Right lobe of liver (tissue), 6 donors: ENCODE results near the gene RPRD2. TPM values are rescaled to one million over a fixed set of nuclear protein-coding genes. Genes with fewer than 3 reads are reported as not detected.

Experiments used
- ATAC-seq, 4 donors: fragments of 200-7000 bp; cut with Tn5 transposase; one replicate each; pipeline ENCODE4 v1.9.1; 2020; ENCODE audit warnings: mild to moderate bottlenecking in 4 of 4, moderate library complexity in 4 of 4
- DNase-seq, 3 donors: peaks; one replicate each; pipeline ENCODE4 v3.0.0-alpha.2; 2020
- H3K27ac ChIP-seq, 3 donors: fragments of 200-600 bp; one replicate each; pipeline ENCODE4 v1.8.0; 2022
- H3K27me3 ChIP-seq, 2 donors: fragments of 200-600 bp; one replicate each; pipeline ENCODE4 v1.8.0; 2022
- H3K36me3 ChIP-seq, 4 donors: fragments of 200-600 bp; sonication (generic) in 1 of 4; one replicate each; pipeline versions ENCODE4 v1.5.1 to v1.8.0; 2017 to 2022; ENCODE audit warnings: control low read depth in 1 of 4
- H3K4me1 ChIP-seq, 4 donors: fragments of 200-600 bp; sonication (generic) in 1 of 4; one replicate each; pipeline versions ENCODE4 v1.5.1 to v1.8.0; 2017 to 2022; ENCODE audit warnings: control low read depth in 1 of 4
- H3K4me3 ChIP-seq, 3 donors: fragments of 200-600 bp; one replicate each; pipeline ENCODE4 v1.8.0; 2022
- H3K9me3 ChIP-seq, 4 donors: fragments of 200-600 bp; sonication (generic) in 1 of 4; one replicate each; pipeline versions ENCODE4 v1.5.1 to v1.8.0; 2017 to 2022; ENCODE audit warnings: control low read depth in 1 of 4
- POLR2A ChIP-seq: fragments of 450-650 bp; IDR thresholded peaks from one replicate; pipeline ENCODE4 v1.6.1; 2017; ENCODE audit warnings: antibody characterized with exemption, mild to moderate bottlenecking
- WGBS: methylation state at CpG from one replicate; pipeline ENCODE4 v1.1.6; 2018; ENCODE audit warnings: low coverage, low lambda C conversion rate; ENCODE audit not compliant: insufficient coverage; ENCODE audit errors: missing lambda C conversion rate; 5-methylcytosine and 5-hydroxymethylcytosine counted together
- intact Hi-C, 2 donors: fragments of 100-400 bp; cut with DNase I; formaldehyde crosslinking; loops; one replicate each; pipeline versions ENCODE4 v1.11.2 to v1.14.1; 2022
- total RNA-seq, 6 experiments: library from RNA; depleted of rRNA in 2 of 6; stranded (reverse); fragments of >200 nt in 2 of 6; fragmentation: NEBNext Ultra II Directional in 3 of 6; extraction: Animal tissue kit (Norgen Biotek cat#: 25700) in 3 of 6; gene quantifications; one replicate each; pipeline versions ENCODE4 v1.1.0 to v1.2.4, GENCODE V29; 2016 to 2023
- TF ChIP-seq, protein P1 (sequence below), 4 donors: fragments of 200-600 bp in 3 of 4; fragments of 450-650 bp in 1 of 4; IDR thresholded peaks; one replicate each; pipeline versions ENCODE4 v1.5.1 to v1.8.0; 2016 to 2022; ENCODE audit warnings: antibody characterized with exemption in 4 of 4, mild to moderate bottlenecking in 2 of 4
- donor health status: DM: no; HTN: yes; CAD: no.
- donor health status: DM: no; HTN: no; CAD: no.
- donor health status: DM: no; HTN: no; CAD: no.
- donor health status: DM: no; HTN: yes; CAD: no.
- donor health status: DM: no; HTN: yes; CAD: no.

Gene RPRD2
- total RNA-seq, 6 experiments from 2014 or later = 8.9 to 17.5 (median 11.0) TPM

DNA sequence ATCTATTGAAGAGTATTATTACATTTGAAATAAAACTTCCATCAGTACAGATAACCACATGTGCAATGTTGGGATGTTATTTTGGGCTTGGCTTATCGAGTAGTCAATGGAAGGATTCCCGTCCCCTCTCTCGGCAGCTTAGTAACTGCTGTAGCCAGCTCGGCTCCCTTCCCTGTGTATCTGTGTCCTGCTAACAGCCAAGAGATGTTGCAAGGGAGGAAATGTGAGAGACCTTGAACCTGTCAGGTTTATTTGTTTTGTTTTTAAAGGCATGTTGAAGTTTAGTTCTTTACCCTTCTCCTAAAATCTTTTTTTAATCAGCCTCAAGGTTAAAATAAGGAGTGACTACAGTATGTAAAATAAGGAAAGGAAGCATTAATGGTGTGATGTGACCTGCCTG lies 109.7 kb downstream of the RPRD2 start:
- ATAC-seq (peak; percentile 86 to 93 (median 92)), DNase-seq (peak; percentile 67 to 85 (median 80))
- intact Hi-C loops = no loop called here
- no peaks in the 10 kb centered on the region for H3K9me3 ChIP-seq
- peak overlapping the region in 2 of 3 donors; percentile 58 to 63 for H3K27ac ChIP-seq
- 4% methylated on average over 4 of the region's 4 CpGs for WGBS
- H3K4me1 ChIP-seq = peaks cover 0 to 89% (median 30%) of the 10 kb centered on the region in 4 donors
- H3K27me3 ChIP-seq = no peaks in the 10 kb centered on the region
- H3K36me3 ChIP-seq = peaks cover 0 to 20% (median 8%) of the 10 kb centered on the region in 4 donors
- H3K4me3 ChIP-seq = no peak overlapping the region
- TF ChIP-seq, protein P1, sequence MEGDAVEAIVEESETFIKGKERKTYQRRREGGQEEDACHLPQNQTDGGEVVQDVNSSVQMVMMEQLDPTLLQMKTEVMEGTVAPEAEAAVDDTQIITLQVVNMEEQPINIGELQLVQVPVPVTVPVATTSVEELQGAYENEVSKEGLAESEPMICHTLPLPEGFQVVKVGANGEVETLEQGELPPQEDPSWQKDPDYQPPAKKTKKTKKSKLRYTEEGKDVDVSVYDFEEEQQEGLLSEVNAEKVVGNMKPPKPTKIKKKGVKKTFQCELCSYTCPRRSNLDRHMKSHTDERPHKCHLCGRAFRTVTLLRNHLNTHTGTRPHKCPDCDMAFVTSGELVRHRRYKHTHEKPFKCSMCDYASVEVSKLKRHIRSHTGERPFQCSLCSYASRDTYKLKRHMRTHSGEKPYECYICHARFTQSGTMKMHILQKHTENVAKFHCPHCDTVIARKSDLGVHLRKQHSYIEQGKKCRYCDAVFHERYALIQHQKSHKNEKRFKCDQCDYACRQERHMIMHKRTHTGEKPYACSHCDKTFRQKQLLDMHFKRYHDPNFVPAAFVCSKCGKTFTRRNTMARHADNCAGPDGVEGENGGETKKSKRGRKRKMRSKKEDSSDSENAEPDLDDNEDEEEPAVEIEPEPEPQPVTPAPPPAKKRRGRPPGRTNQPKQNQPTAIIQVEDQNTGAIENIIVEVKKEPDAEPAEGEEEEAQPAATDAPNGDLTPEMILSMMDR (IDR thresholded peaks at IDR 0.05) = no peak
- no peak for TF ChIP-seq POLR2A

DNA sequence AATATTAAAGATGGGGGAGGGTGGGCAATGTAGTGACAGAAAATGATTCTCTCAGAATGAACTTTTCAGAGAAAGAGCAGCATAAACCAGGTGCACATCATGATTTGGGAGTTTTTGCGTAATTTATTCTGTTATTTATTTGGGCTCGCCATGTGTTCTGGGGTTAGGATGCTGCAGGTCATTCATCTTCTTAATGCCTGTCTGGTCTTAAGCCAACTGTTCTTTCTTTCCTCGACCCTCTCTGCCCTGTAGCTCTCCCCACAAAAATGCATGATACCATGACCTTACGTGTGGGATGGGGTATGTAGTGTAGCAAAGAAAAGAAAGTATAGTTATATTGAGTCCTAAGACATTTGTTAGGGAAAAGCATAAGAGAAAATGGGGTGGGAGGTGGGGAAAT lies 110.9 kb downstream of the RPRD2 start:
- Histone ChIP-seq H3K9me3 (no peaks in the 10 kb centered on the region), H3K27ac (peak overlapping the region in 2 of 3 donors; percentile 58 to 63), H3K4me1 (peaks cover 0 to 89% (median 29%) of the 10 kb centered on the region in 4 donors), H3K36me3 (peaks cover 0 to 20% (median 8%) of the 10 kb centered on the region in 4 donors), H3K4me3 (no peak overlapping the region), H3K27me3 (no peaks in the 10 kb centered on the region)
- WGBS = 29% methylated on average over 4 of the region's 4 CpGs
- TF ChIP-seq, protein P1 (IDR thresholded peaks at IDR 0.05) = no peak
- TF ChIP-seq POLR2A = no peak
- ATAC-seq = no peak
- DNase-seq = no peak
- intact Hi-C loops = no loop called here

DNA sequence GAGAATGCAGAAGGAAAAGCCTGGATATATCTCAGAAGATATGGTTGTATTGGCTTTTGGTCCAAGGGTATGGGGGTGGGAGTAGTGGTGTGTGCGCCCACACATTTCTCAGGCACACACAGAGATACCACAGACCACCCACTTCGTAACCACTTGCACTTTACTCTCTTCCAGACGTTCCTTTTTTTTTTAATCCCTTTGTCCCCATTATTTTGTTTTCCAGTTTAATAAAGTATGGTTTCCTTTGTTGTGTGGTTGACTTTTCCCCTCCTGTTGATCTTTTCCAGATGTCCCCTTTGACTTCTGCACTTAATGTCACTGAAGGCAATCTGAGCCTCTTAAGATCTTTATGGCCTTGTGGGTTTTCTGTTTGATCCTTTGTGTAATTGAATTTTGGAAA lies 112.8 kb downstream of the RPRD2 start:
- no peak for DNase-seq
- WGBS = 77% methylated on average over 3 of the region's 3 CpGs

DNA sequence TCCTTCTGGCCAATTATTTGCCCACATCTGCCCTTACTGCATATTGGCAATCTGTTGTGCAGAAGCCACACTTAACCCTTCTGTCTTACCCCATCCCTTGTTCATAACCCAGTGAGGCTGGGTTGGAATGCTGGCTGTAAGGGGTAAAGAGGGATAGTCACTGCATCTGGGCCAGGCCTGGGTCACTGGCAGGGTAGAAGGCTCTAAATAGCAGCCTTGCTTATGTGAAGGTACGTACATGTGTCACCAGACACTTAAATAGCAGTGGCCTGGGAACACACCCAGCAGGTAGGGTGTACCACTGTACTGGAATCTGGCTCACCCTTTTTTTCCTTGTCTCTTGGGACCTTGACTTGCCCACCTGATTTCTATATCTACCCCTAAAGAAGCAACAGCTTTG lies 113.4 kb downstream of the RPRD2 start:
- DNase-seq = no peak
- intact Hi-C loops = no loop called here
- TF ChIP-seq, protein P1 (IDR thresholded peaks at IDR 0.05) = no peak
- TF ChIP-seq POLR2A = no peak
- peaks cover 0 to 1% (median 0%) of the 10 kb centered on the region in 4 donors for H3K36me3 ChIP-seq
- H3K4me3 ChIP-seq = no peak overlapping the region
- no peaks in the 10 kb centered on the region for H3K27me3 ChIP-seq
- peaks cover 0 to 86% (median 27%) of the 10 kb centered on the region in 4 donors for H3K4me1 ChIP-seq
- WGBS = 67% methylated on average over 1 of the region's 1 CpG
- H3K27ac ChIP-seq = peak overlapping the region in 1 of 3 donors; percentile 27
- no peak for ATAC-seq
- H3K9me3 ChIP-seq = no peaks in the 10 kb centered on the region

More for the DNA sequence above, 112.8 kb downstream of the RPRD2 start:
- Histone ChIP-seq H3K9me3 (no peaks in the 10 kb centered on the region), H3K27ac (peak overlapping the region in 1 of 3 donors; percentile 27), H3K4me1 (peaks cover 0 to 86% (median 27%) of the 10 kb centered on the region in 4 donors), H3K27me3 (no peaks in the 10 kb centered on the region), H3K36me3 (peaks cover 0 to 7% (median under 1%) of the 10 kb centered on the region in 4 donors), H3K4me3 (no peak overlapping the region)
- TF ChIP-seq POLR2A = no peak
- TF ChIP-seq, protein P1 (IDR thresholded peaks at IDR 0.05) = no peak
- ATAC-seq = no peak
- intact Hi-C loops = no loop called here
